GM18858 (cell line): ENCODE data around the gene USP36.
"Not testable (repeated sequence)": the region's sequence is repeated elsewhere in the genome, so short reads cannot be mapped to it uniquely, and the experiment has no call there.

Source experiments
- ATAC-seq: cut with Tn5 transposase; IDR thresholded peaks from one replicate; pipeline ENCODE4 v1.9.1; 2021; ENCODE audit not compliant: unreplicated experiment

Gene USP36

GRCh38 chr17:78840780-78841611 lies at the start of gene USP36:
USP36 (minus strand) TSS chr17:78840814; CDS start chr17:78836363, 4,451 bp downstream.
- peak; percentile 66 for ATAC-seq

- ATAC-seq = not testable (repeated sequence)
Observed at GRCh38 chr17:78890096-78890495, 49.5 kb upstream of the USP36 start.

GRCh38 chr17:78889531-78889930 lies 48.9 kb upstream of the USP36 start:
- no peak for ATAC-seq

GRCh38 chr17:78888941-78889518 lies 48.4 kb upstream of the USP36 start:
- ATAC-seq = no peak

GRCh38 chr17:78886954-78887353 lies 46.3 kb upstream of the USP36 start:
- ATAC-seq = no peak

GRCh38 chr17:78885956-78886355 lies 45.3 kb upstream of the USP36 start:
- ATAC-seq = no peak

- no peak for ATAC-seq
Observed at GRCh38 chr17:78884876-78885667, 44.5 kb upstream of the USP36 start.

GRCh38 chr17:78884148-78884825 lies 43.7 kb upstream of the USP36 start:
- ATAC-seq = no peak

- no peak for ATAC-seq
Observed at GRCh38 chr17:78883533-78884131, 43.0 kb upstream of the USP36 start.

GRCh38 chr17:78883089-78883532 lies 42.5 kb upstream of the USP36 start:
- no peak for ATAC-seq

- ATAC-seq = no peak
Observed at GRCh38 chr17:78882540-78883088, 42.0 kb upstream of the USP36 start.

- ATAC-seq = no peak
Observed at GRCh38 chr17:78879635-78880186, 39.1 kb upstream of the USP36 start.

GRCh38 chr17:78878871-78879527 lies 38.4 kb upstream of the USP36 start:
- no peak for ATAC-seq

GRCh38 chr17:78878261-78878660 lies 37.6 kb upstream of the USP36 start:
- no peak for ATAC-seq

GRCh38 chr17:78876954-78877517 lies 36.4 kb upstream of the USP36 start:
- not testable (repeated sequence) for ATAC-seq

- ATAC-seq = no peak
Observed at GRCh38 chr17:78876094-78876597, 35.5 kb upstream of the USP36 start.

- ATAC-seq = no peak
Observed at GRCh38 chr17:78875363-78876093, 34.9 kb upstream of the USP36 start.
